ENCODE measurements around the gene EEFSEC.

GRCh38 chr3:128411574-128412064, 258.3 kb downstream of the EEFSEC start:
- TF ChIP-seq EZH2phosphoT487 (IDR thresholded peaks at IDR 0.05) = no peak
- no peak for TF ChIP-seq CTCF (IDR thresholded peaks at IDR 0.05)
